H1 (cell line): ENCODE data around the gene NUS1. TPM values are rescaled to one million over a fixed set of nuclear protein-coding genes. Genes with fewer than 3 reads are reported as not detected.

Experiments
- CTCF ChIA-PET: fragments of 300-600 bp; sonication (Branson Sonifier 250); formaldehyde crosslinking; loops from one replicate; lab custom pipeline; 2021; ENCODE audit not compliant: partially characterized antibody; lab: Charles Lee
- POLR2A ChIA-PET: fragments of 300-600 bp; sonication (Branson Sonifier 250); formaldehyde crosslinking; loops from one replicate; lab custom pipeline; 2021; ENCODE audit warnings: inconsistent platforms; ENCODE audit not compliant: partially characterized antibody; lab: Charles Lee
- DNase-seq, 2 experiments: peaks; one replicate each; pipeline versions ENCODE4 v3.0.0 to v3.0.0-alpha.2; 2010 to 2022; ENCODE audit warnings: low spot score in 2 of 2, low read depth in 1 of 2, mixed read lengths in 1 of 2
- FAIRE-seq: peaks from 2 replicates; lab custom pipeline; 2011; peaks lifted over from hg19 to GRCh38; lab: Jason Lieb, UNC
- H2AFZ ChIP-seq: 2 replicates; pipeline ENCODE4 v1.8.1; 2012; ENCODE audit warnings: low read length, inconsistent platforms
- H2AK5ac ChIP-seq: 2 replicates; pipeline ENCODE4 v1.6.1; 2013; ENCODE audit warnings: low read depth, low read length
- H2BK120ac ChIP-seq: replicated peaks from 2 replicates; pipeline ENCODE3; 2013; ENCODE audit warnings: low read depth, low read length, inconsistent platforms
- H2BK12ac ChIP-seq: 2 replicates; pipeline ENCODE4 v1.6.1; 2013; ENCODE audit warnings: low read depth, low read length
- H2BK15ac ChIP-seq: 2 replicates; pipeline ENCODE4 v1.6.1; 2013; ENCODE audit warnings: low read length
- H2BK20ac ChIP-seq: 2 replicates; pipeline ENCODE4 v1.6.1; 2013; ENCODE audit warnings: low read length
- H2BK5ac ChIP-seq: 2 replicates; pipeline ENCODE4 v1.6.1; 2013; ENCODE audit warnings: low read depth, low read length
- H3K14ac ChIP-seq: 2 replicates; pipeline ENCODE4 v1.6.1; 2013; ENCODE audit warnings: inconsistent platforms; ENCODE audit not compliant: insufficient read length
- H3K18ac ChIP-seq: 2 replicates; pipeline ENCODE4 v1.6.1; 2013; ENCODE audit warnings: low read length; ENCODE audit errors: extremely low read depth
- H3K23ac ChIP-seq: 2 replicates; pipeline ENCODE4 v1.6.1; 2013; ENCODE audit warnings: inconsistent platforms; ENCODE audit not compliant: insufficient read length
- H3K23me2 ChIP-seq: 2 replicates; pipeline ENCODE4 v1.6.1; 2013; ENCODE audit warnings: low read depth, low read length
- H3K27ac ChIP-seq: 2 replicates; pipeline ENCODE4 v1.6.1; 2011; ENCODE audit warnings: low read depth, low read length, inconsistent platforms
- H3K27me3 ChIP-seq, 4 experiments: replicated peaks in 1 of 4; 1 replicate in 1 of 4; 2 replicates in 3 of 4; pipeline versions ENCODE4 v1.6.1 to v1.8.1; 2011 to 2013; ENCODE audit warnings: low read length in 3 of 4, mild to moderate bottlenecking in 3 of 4, inconsistent platforms in 2 of 4, mixed read lengths in 2 of 4, moderate library complexity in 1 of 4; ENCODE audit not compliant: control insufficient read depth in 3 of 4, insufficient read depth in 3 of 4; ENCODE audit errors: extremely low read depth in 1 of 4
- H3K36me3 ChIP-seq, 4 experiments: 2 replicates each; pipeline versions ENCODE4 v1.6.1 to v1.8.1; 2011 to 2013; ENCODE audit warnings: mild to moderate bottlenecking in 4 of 4, low read length in 3 of 4, moderate library complexity in 2 of 4, control low read depth in 1 of 4, inconsistent platforms in 1 of 4; ENCODE audit not compliant: insufficient read depth in 4 of 4, control insufficient read depth in 2 of 4
- H3K4ac ChIP-seq: replicated peaks from 2 replicates; pipeline ENCODE3; 2013; ENCODE audit warnings: low read length, low read depth, mixed read lengths, inconsistent platforms; ENCODE audit not compliant: insufficient read length
- H3K4me1 ChIP-seq, 4 experiments: replicated peaks in 1 of 4; 1 replicate in 1 of 4; 2 replicates in 3 of 4; pipeline versions ENCODE4 v1.6.1 to v1.8.1; 2011 to 2013; ENCODE audit warnings: low read length in 3 of 4, inconsistent platforms in 2 of 4, mixed read lengths in 1 of 4; ENCODE audit not compliant: insufficient read depth in 4 of 4, control insufficient read depth in 3 of 4
- H3K4me2 ChIP-seq, 2 experiments: 2 replicates each; pipeline versions ENCODE4 v1.6.1 to v1.8.1; 2011 to 2013; ENCODE audit warnings: low read depth in 2 of 2, low read length in 2 of 2, control low read depth in 1 of 2, inconsistent platforms in 1 of 2, mild to moderate bottlenecking in 1 of 2; ENCODE audit not compliant: insufficient read depth in 1 of 2
- H3K4me3 ChIP-seq, 4 experiments: fragments of 200-600, 300-600 bp in 1 of 4; sonication (generic), shearing (Covaris generic), sonication (Bioruptor Twin) in 1 of 4; 2 replicates each; pipeline versions ENCODE4 v1.5.1 to v1.8.1; 2011 to 2016; ENCODE audit warnings: low read length in 4 of 4, low read depth in 3 of 4, control low read depth in 2 of 4, inconsistent platforms in 2 of 4, mild to moderate bottlenecking in 2 of 4, mixed read lengths in 1 of 4, moderate library complexity in 1 of 4; ENCODE audit not compliant: insufficient read depth in 2 of 4; ENCODE audit errors: extremely low read depth in 1 of 4
- H3K56ac ChIP-seq: replicated peaks from 2 replicates; pipeline ENCODE3; 2013; ENCODE audit warnings: low read depth, mild to moderate bottlenecking, mixed read lengths, low read length, inconsistent platforms; ENCODE audit not compliant: insufficient read length
- H3K79me1 ChIP-seq: 2 replicates; pipeline ENCODE4 v1.6.1; 2013; ENCODE audit warnings: low read depth, low read length, control low read depth
- H3K79me2 ChIP-seq, 2 experiments: 2 replicates each; pipeline versions ENCODE4 v1.6.1 to v1.8.1; 2012 to 2013; ENCODE audit warnings: low read length in 2 of 2, mild to moderate bottlenecking in 2 of 2, inconsistent platforms in 1 of 2; ENCODE audit not compliant: insufficient read depth in 2 of 2, control insufficient read depth in 1 of 2
- H3K9ac ChIP-seq, 4 experiments: replicated peaks in 1 of 4; 1 replicate in 1 of 4; 2 replicates in 3 of 4; pipeline versions ENCODE4 v1.6.1 to v1.8.1; 2011 to 2013; ENCODE audit warnings: low read depth in 3 of 4, low read length in 3 of 4, control low read depth in 2 of 4, mild to moderate bottlenecking in 2 of 4, moderate library complexity in 2 of 4, inconsistent platforms in 1 of 4; ENCODE audit errors: extremely low read depth in 1 of 4
- H3K9me3 ChIP-seq, 2 experiments: 2 replicates each; pipeline versions ENCODE4 v1.6.1 to v1.8.1; 2012 to 2013; ENCODE audit warnings: mild to moderate bottlenecking in 2 of 2, moderate library complexity in 2 of 2, control low read depth in 1 of 2, inconsistent platforms in 1 of 2, low read depth in 1 of 2, low read length in 1 of 2, mixed read lengths in 1 of 2; ENCODE audit not compliant: insufficient read depth in 2 of 2
- H4K20me1 ChIP-seq, 2 experiments: replicated peaks in 1 of 2; 2 replicates each; pipeline versions ENCODE3 to v1.8.1; 2011 to 2013; ENCODE audit warnings: inconsistent platforms in 2 of 2, low read length in 2 of 2, mild to moderate bottlenecking in 1 of 2; ENCODE audit not compliant: insufficient read depth in 2 of 2, control insufficient read depth in 1 of 2
- H4K5ac ChIP-seq: 2 replicates; pipeline ENCODE4 v1.6.1; 2013; ENCODE audit warnings: low read length, low read depth, mixed read lengths, inconsistent platforms; ENCODE audit not compliant: insufficient read length
- H4K8ac ChIP-seq: 2 replicates; pipeline ENCODE4 v1.8.0; 2013; ENCODE audit warnings: mild to moderate bottlenecking, moderate library complexity, low read length, inconsistent platforms; ENCODE audit not compliant: insufficient read depth; ENCODE audit errors: extremely low read depth
- H4K91ac ChIP-seq: replicated peaks from 2 replicates; pipeline ENCODE3; 2013; ENCODE audit warnings: low read length, mixed read lengths, inconsistent platforms; ENCODE audit not compliant: insufficient read length
- ASH2L ChIP-seq: fragments of 200-600, 300-600 bp; sonication (generic); IDR thresholded peaks from one replicate; pipeline ENCODE4 v1.7.1; 2017; ENCODE audit warnings: low read length
- CHD2 ChIP-seq: IDR thresholded peaks from 2 replicates; pipeline ENCODE4 v1.6.1; 2012; ENCODE audit warnings: low read length, improper control_type of control experiment
- CTCF ChIP-seq, 3 experiments: IDR thresholded peaks; 1 replicate in 2 of 3; 2 replicates in 1 of 3; pipeline versions ENCODE4 v1.5.1 to v1.6.1; 2011; ENCODE audit warnings: low read length in 3 of 3, mild to moderate bottlenecking in 3 of 3, inconsistent platforms in 2 of 3, low read depth in 1 of 3, moderate library complexity in 1 of 3; ENCODE audit not compliant: insufficient read depth in 1 of 3; ENCODE audit errors: control extremely low read depth in 1 of 3
- FOSL1 ChIP-seq: IDR thresholded peaks from 2 replicates; pipeline ENCODE4 v1.6.1; 2011; ENCODE audit warnings: mild to moderate bottlenecking, low read depth, low read length, moderate library complexity; ENCODE audit not compliant: insufficient read depth
- KDM4A ChIP-seq: IDR thresholded peaks from one replicate; pipeline ENCODE4 v1.7.1; 2012; ENCODE audit warnings: low read depth, mild to moderate bottlenecking, moderate library complexity, low read length, inconsistent platforms; ENCODE audit not compliant: severe bottlenecking
- RBBP5 ChIP-seq: IDR thresholded peaks from 2 replicates; pipeline ENCODE4 v1.7.1; 2012; ENCODE audit warnings: low read depth, mild to moderate bottlenecking, inconsistent platforms, low read length, moderate library complexity, borderline replicate concordance
- RNF2 ChIP-seq: fragments of 200-900, 300-1000 bp; sonication (generic); IDR thresholded peaks from 2 replicates; pipeline ENCODE4 v1.7.1; 2016; ENCODE audit warnings: borderline replicate concordance, low read depth, mild to moderate bottlenecking, antibody characterized with exemption, low read length; ENCODE audit not compliant: poor library complexity, severe bottlenecking; ENCODE audit errors: missing control alignments
- SP2 ChIP-seq: IDR thresholded peaks from 2 replicates; pipeline ENCODE4 v1.6.1; 2012; ENCODE audit warnings: mild to moderate bottlenecking, low read length, inconsistent platforms
- polyA plus RNA-seq, 7 experiments: library from polyadenylated mRNA; depleted of rRNA in 3 of 7; stranded (reverse) in 5 of 7; unstranded in 2 of 7; fragments of >200 nt in 5 of 7; fragments of 200-250 nt in 2 of 7; gene quantifications; 1 replicate in 5 of 7; 2 replicates in 1 of 7; 4 replicates in 1 of 7; pipeline versions ENCODE4 v1.2.1 to v1.2.3, GENCODE V29; 2011 to 2013; ENCODE audit warnings: missing spikeins in 2 of 7, mixed read lengths in 2 of 7
- total RNA-seq: library from RNA; stranded (reverse); fragmentation: NEBNext Ultra II Directional; extraction: Animal tissue kit (Norgen Biotek cat#: 25700); gene quantifications from 2 replicates; pipeline ENCODE4 v1.2.1, GENCODE V29; 2021

The NUS1 gene
- total and polyA plus RNA-seq, 2 of the 8 experiments (the other 6 are each of a cell fraction or from before 2014, with no cell fraction given) = 20.7 to 77.7 TPM

- Histone ChIP-seq H3K36me3 (peaks cover 0 to 5% (median 0%) of the 10 kb centered on the region in 4 experiments; a peak in 1 of 8 replicates), H3K14ac (no peak overlapping the region), H4K5ac (no peak overlapping the region), H3K4me1 (no peaks in the 10 kb centered on the region), H2AK5ac (no peak overlapping the region), H3K4me3 (no peak overlapping the region), H3K27me3 (no peaks in the 10 kb centered on the region), H2BK20ac (no peak overlapping the region), H2BK15ac (no peak overlapping the region), H3K23ac (no peak overlapping the region), H3K4me2 (no peak overlapping the region), H2BK12ac (no peak overlapping the region), H4K8ac (no peak overlapping the region), H4K20me1 (peaks cover 0 to 3% of the 10 kb centered on the region in 2 experiments), H2BK5ac (no peak overlapping the region), H3K79me2 (peaks cover 0 to under 1% of the 10 kb centered on the region in 2 experiments; a peak in 1 of 4 replicates), H3K18ac (no peak overlapping the region), H3K9ac (no peak overlapping the region), H4K91ac (no peak overlapping the region), H2BK120ac (no peak overlapping the region), H3K9me3 (peaks cover 11 to 12% of the 10 kb centered on the region in 2 experiments; a peak in 1 of 4 replicates), H3K27ac (no peak overlapping the region), H3K4ac (no peak overlapping the region), H3K56ac (no peak overlapping the region), H2AFZ (no peak overlapping the region), H3K79me1 (peaks cover 2% of the 10 kb centered on the region; the same call in 1 of the 2 replicates), H3K23me2 (no peaks in the 10 kb centered on the region)
- DNase-seq (no peak), FAIRE-seq (no peak)
- TF ChIP-seq RNF2 (no peak), FOSL1 (no peak), ASH2L (no peak), CHD2 (no peak), CTCF (IDR thresholded peaks at IDR 0.05; ENCODE audit: control extremely low read depth in 1 of 3, insufficient read depth in 1 of 3, low read depth in 1 of 3, low read length in 3 of 3) (no peak), RBBP5 (no peak), KDM4A (no peak), SP2 (no peak)
- ChIA-PET POLR2A (interaction anchor here (1.2 kb wide), 1 partner anchor 74 kb away, joined by 3 read pairs; no protein-coding TSS in a partner anchor), CTCF (interaction anchor here (0.6 to 0.8 kb wide), 2 partner anchors 65 to 160 kb away, joined by 3 read pairs; no protein-coding TSS in a partner anchor)
Measured at GRCh38 chr6:117668736-117669135, 6.5 kb upstream of the NUS1 start.
